ENCODE results near the gene OR52B2.

OR52B2 gene

DNA sequence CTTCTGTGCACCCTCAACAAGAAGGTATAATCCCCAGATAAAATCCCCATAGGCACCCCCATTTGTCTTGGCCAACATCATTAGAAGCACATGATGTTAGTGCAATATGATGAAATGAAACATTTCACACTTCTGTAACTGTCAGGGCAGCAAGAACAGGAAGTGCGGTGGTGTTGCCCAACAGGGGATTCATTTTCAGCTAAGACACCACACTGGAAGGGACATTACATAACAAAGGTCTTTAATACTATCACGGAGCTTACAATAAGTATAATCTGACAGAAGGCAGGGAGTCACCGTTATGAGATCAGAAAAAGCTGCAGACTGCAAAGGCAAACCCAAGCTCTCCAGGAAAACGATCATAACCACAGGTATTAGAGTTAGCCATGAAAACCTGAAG is 30.8 kb upstream of the OR52B2 start:
- TF ChIP-seq, protein P1, sequence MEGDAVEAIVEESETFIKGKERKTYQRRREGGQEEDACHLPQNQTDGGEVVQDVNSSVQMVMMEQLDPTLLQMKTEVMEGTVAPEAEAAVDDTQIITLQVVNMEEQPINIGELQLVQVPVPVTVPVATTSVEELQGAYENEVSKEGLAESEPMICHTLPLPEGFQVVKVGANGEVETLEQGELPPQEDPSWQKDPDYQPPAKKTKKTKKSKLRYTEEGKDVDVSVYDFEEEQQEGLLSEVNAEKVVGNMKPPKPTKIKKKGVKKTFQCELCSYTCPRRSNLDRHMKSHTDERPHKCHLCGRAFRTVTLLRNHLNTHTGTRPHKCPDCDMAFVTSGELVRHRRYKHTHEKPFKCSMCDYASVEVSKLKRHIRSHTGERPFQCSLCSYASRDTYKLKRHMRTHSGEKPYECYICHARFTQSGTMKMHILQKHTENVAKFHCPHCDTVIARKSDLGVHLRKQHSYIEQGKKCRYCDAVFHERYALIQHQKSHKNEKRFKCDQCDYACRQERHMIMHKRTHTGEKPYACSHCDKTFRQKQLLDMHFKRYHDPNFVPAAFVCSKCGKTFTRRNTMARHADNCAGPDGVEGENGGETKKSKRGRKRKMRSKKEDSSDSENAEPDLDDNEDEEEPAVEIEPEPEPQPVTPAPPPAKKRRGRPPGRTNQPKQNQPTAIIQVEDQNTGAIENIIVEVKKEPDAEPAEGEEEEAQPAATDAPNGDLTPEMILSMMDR (IDR thresholded peaks at IDR 0.05; ENCODE audit: low read depth, low read length, missing control alignments), result no peak
- no peak overlapping the region for H3K4me3 ChIP-seq (replicated peaks; ENCODE audit: low read depth, low read length)
- DNase-seq (ENCODE audit: extremely low read depth, low read depth), result no peak

DNA sequence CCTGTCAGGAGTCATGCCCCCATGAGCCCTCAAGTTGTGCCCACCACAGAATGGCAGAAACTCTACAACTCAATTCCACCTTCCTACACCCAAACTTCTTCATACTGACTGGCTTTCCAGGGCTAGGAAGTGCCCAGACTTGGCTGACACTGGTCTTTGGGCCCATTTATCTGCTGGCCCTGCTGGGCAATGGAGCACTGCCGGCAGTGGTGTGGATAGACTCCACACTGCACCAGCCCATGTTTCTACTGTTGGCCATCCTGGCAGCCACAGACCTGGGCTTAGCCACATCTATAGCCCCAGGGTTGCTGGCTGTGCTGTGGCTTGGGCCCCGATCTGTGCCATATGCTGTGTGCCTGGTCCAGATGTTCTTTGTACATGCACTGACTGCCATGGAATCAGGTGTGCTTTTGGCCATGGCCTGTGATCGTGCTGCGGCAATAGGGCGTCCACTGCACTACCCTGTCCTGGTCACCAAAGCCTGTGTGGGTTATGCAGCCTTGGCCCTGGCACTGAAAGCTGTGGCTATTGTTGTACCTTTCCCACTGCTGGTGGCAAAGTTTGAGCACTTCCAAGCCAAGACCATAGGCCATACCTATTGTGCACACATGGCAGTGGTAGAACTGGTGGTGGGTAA is 29.2 kb upstream of the OR52B2 start, which contains the start of gene OR52W1:
OR52W1 (plus strand) TSS at position 51 of the 637 bp plus-strand sequence; CDS start at position 51, 0 bp downstream.
- H3K4me3 ChIP-seq (replicated peaks; ENCODE audit: low read depth, low read length), result no peak within 1 kb of the TSS
- no peak for DNase-seq (ENCODE audit: extremely low read depth, low read depth)
- TF ChIP-seq, protein P1 (IDR thresholded peaks at IDR 0.05; ENCODE audit: low read depth, low read length, missing control alignments), result no peak

DNA sequence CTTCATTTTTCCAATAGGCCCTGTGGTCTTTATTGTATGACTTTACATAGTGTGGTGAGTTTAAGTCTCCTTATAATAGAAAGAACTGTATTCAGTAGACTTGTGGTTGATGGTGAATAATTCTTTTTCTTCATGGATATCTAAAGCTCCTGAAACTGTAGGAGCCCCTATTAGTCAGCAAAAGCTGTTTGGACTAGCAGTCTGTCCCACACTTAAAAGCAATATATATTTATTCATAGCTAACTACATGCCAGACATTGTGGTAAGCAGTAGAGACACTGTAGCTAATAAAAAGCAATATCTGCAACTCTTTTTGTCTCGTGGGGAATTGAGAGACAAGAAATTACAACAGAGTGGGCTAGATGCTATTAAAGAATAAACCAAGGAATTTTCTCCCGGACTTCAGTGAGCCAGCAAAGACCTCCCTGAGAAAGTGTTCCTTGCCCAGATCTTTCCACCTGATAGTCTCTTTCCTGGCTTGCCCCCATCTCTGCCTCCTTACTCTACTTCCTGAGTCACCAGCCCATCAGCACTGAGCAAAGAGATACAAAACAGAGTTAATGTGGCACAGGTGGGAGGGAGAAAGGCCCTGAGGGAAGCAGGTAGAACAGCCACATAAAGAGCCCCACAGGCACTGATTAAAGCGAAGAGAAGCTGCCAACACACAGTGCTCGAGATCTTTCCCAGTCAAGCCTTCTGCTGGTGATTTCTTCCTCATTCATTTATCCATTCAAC is 27.5 kb upstream of the OR52B2 start:
- H3K4me3 ChIP-seq (replicated peaks; ENCODE audit: low read depth, low read length), result no peak overlapping the region
- TF ChIP-seq, protein P1 (IDR thresholded peaks at IDR 0.05; ENCODE audit: low read depth, low read length, missing control alignments), result no peak
- no peak for DNase-seq (ENCODE audit: extremely low read depth, low read depth)

DNA sequence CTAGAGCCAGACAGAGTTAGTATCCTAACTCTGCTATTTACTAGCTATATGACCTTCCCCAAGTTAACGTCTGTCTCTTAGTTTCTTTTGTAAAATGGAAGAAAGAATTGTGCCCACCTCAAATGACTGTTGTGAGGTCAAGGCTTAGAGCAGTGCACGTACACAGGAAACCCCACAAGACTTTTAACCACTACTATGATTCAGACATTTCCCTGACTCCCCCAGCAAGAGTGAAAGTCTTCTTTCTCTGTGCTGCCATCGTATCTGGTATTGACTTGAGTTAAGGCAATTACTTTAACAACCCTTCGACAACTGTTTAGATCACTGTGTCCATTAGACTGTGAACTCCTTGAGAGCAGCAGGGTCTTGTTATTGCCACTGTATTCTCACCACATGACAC is 26.3 kb upstream of the OR52B2 start:
- DNase-seq (ENCODE audit: extremely low read depth, low read depth), result no peak
- TF ChIP-seq, protein P1 (IDR thresholded peaks at IDR 0.05; ENCODE audit: low read depth, low read length, missing control alignments), result no peak
- H3K4me3 ChIP-seq (replicated peaks; ENCODE audit: low read depth, low read length), result no peak overlapping the region

DNA sequence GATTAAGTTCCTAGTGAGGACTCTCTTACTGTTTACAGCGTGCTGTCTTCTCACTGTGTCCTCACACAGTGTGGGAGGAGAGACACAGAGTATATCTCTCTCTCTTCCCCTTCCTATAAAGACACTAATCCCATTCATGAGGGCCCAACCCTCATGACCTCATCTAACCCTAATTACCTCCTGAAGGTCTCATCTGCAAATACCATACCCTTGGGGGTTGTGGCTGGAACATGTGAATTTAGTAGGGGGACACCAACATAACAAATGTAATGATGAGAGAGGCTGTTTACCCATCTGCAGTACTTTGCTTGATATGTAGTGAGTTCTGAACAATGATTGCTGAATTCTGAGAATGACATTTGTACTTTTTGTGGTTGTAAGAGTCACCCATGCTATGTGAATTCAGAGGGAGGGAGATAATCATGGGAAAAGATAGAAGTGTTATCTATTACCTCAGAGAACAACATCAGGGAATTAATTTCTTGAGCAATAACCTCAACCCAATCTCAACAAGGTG is 24.0 kb upstream of the OR52B2 start:
- TF ChIP-seq, protein P1 (IDR thresholded peaks at IDR 0.05; ENCODE audit: low read depth, low read length, missing control alignments), result no peak
- DNase-seq (ENCODE audit: extremely low read depth, low read depth), result no peak
- H3K4me3 ChIP-seq (replicated peaks; ENCODE audit: low read depth, low read length), result no peak overlapping the region

DNA sequence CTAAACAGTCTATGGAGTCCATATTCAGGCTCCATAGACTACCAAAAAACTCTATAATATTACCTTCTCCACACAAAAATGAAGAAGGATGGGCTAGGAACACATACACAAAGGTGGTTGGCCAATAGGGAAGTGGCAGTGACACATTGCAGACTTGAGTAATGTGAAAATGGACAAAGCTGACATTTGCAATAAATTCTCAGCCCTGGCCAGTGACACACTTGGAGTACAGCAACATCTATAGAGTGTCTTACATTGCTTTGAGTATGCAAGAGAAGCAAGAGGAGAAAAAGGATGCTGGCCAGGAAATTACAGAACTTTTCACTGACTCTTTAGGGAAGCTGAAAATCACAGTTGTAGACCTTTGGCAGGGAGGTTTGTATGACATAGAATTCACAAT is 21.6 kb upstream of the OR52B2 start:
- H3K4me3 ChIP-seq (replicated peaks; ENCODE audit: low read depth, low read length), result no peak overlapping the region
- TF ChIP-seq, protein P1 (IDR thresholded peaks at IDR 0.05; ENCODE audit: low read depth, low read length, missing control alignments), result no peak
- no peak for DNase-seq (ENCODE audit: extremely low read depth, low read depth)

All from HFF-Myc (cell line).